NCI-H1694 (cell line): Measurements from ENCODE around the gene OMP.
"Not testable (repeated sequence)": the region's sequence is repeated elsewhere in the genome, so short reads cannot be mapped to it uniquely, and the experiment has no call there.

Experiments used
- DNase-seq: peaks from one replicate; lab custom pipeline; 2025; lab: John Stamatoyannopoulos, UW

OMP gene, protein sequence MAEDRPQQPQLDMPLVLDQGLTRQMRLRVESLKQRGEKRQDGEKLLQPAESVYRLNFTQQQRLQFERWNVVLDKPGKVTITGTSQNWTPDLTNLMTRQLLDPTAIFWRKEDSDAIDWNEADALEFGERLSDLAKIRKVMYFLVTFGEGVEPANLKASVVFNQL

GRCh38 chr11:77102246-77103210 lies at the start of gene OMP:
Gene OMP (plus strand): TSS chr11:77102840. CDS start chr11:77102840, 0 bp downstream.
- no peak for DNase-seq

GRCh38 chr11:77053217-77054015 lies 49.2 kb upstream of the OMP start:
- no peak for DNase-seq

DNA sequence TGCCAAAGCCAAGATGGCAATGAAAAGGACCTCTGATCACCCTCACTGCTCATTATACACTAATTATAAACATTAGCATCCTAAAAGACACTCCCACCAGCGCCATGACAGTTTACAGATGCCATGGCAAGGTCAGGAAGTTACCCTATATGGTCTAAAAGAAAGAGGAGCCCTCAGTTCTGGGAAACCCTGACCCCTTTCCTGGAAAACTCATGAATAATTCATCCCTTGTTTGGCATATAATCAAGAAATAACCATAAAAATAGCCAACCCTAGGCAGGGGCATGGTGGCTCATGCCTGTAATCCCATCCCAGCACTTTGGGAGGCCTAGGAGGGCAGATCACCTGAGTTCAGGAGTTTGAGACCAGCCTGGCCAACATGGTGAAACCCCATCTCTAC lies 48.6 kb upstream of the OMP start:
- no peak for DNase-seq

DNA sequence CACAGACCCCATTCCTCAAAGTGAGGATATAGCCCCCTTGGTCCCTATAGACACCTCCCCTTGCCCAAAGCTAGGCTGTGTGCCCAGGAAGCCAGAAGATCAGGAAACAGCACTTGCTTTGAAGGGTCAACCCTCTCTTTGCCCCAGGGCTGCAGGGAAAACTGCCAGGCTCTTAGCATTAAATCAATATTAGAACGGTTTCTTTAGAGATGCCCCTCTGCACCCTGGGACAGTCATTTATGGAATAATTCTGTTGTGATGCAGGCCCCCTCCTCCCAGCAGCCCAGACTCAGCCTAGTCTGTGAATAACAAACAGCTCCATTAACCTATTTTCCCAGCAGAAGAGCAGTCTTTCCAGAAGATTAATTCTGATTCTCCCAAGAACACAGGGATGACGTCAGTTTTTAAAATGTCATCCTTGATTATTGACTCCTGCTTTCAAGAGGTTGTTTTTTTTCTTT lies 47.5 kb upstream of the OMP start:
- DNase-seq = no peak

GRCh38 chr11:77055913-77056312 lies 46.7 kb upstream of the OMP start:
- no peak for DNase-seq

GRCh38 chr11:77056814-77057402 lies 45.7 kb upstream of the OMP start:
- DNase-seq = no peak

DNA sequence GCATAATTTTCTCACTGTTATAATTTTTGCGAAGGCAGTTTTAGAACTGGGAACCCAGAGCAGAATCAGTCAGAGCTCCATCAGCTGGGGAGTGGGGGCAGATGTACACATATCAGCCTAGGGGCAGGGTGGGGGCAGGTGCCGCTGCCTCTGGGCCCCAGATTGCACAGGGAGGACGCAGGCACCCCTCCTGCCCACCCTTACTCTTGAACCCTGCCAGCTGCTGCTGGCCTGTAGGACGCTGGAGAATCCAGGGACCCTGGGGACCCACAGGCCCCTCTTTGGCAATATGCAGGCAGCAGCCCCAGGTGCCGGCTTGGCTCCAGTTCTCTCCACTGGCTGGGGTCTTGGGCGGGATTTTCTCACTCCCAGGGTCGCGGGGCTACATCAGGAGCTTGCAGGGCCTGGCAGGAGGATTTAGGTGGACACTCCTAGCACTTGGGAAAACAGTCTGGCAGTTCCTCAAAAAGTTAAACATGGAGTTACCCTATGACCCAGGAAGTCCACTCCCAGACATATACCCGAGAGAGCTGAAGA lies 44.6 kb upstream of the OMP start:
- DNase-seq = no peak

GRCh38 chr11:77058900-77059299 lies 43.7 kb upstream of the OMP start:
- no peak for DNase-seq

DNA sequence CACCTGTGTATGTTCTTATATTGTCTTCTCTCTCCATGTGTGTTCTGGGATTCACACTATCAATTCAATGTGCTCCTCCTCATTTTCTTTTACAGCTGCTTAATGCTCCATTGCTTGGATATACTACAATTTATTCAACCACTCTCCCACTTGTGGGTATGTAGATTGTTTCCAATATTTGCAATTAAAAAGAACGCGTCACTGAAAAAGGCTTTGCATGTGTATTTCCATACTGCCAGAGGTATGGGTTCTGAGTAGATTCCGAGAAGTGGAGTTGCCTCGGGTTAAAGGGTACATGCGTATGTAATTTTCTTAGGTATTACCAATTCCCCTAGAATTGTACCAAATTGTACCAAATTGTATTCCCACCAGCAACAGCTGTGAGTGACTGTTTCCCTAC lies 42.8 kb upstream of the OMP start:
- DNase-seq = no peak

GRCh38 chr11:77060234-77060633 lies 42.4 kb upstream of the OMP start:
- DNase-seq = no peak

- not testable (repeated sequence) for DNase-seq
Measured at GRCh38 chr11:77061258-77061657, 41.4 kb upstream of the OMP start.

DNA sequence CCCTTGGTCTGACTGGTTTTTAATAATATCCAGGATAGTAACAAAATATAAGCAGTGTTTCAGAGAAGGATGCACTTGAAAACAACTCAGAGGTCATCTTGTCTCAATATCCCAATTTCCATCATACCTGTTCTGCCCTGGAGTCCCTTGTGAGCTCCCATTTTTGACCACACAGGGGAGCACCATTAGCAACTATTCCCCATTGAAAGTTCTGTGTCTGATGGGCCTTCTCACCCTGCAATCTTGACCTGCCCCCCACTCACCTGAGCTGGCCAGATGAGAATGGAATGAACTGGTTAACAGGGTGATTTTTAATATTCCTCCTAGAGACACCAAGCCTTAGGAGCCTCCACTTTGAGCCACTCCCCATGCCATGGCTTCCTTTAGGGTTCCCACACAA lies 39.7 kb upstream of the OMP start:
- no peak for DNase-seq

GRCh38 chr11:77063407-77063806 lies 39.2 kb upstream of the OMP start:
- DNase-seq = no peak

- DNase-seq = no peak
Measured at GRCh38 chr11:77063861-77064260, 38.8 kb upstream of the OMP start.

DNA sequence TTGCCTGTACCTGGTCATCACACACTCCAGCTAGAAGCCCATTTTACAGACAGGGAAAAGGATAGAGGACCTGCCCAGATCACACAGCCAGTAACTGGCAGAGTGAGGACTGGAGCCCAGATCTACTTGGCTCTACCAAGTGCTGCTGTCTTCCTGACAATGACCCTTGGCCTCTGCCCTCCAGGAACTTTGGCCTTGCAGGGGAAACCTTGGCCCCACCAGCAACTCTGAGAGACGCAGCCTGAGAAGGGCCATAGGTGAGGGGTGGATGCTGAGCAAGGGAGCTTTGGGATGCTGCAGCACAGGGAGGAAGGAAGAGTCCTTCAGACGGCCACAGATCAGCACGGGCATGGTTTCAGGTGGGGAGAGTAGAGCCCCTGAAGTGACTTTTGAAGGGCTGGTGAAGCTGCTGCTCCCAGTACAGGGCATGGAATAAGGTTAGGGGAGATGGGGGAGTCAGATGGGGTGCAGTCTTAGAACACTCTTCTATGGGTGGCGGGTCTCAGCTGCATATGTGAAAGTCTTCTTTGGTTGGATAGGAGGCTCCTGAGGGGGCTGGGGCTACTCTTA lies 37.9 kb upstream of the OMP start:
- DNase-seq = no peak

DNA sequence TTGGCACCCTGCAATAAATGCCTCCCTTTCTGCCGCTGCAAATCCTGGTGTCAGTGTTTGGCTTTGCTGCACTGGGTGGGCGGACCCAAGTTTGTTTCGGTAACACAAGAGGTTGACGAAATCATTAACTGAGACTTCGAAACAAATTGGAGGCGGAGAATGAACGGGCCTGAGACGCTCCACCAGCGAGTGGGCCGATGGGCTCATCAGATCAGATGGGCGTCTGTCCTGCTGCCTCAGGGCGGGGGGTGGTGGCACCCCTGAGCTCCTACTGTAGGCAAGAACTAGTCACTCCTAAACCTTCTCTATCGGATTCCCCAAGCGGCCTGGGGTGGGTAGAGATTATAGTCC lies 36.8 kb upstream of the OMP start:
- no peak for DNase-seq

GRCh38 chr11:77066229-77067042 lies 36.2 kb upstream of the OMP start, which contains the start of gene CAPN5:
Gene CAPN5 (plus strand): TSS chr11:77066971. CDS start chr11:77084887, 17,916 bp downstream.
- peak; percentile 72 for DNase-seq

DNA sequence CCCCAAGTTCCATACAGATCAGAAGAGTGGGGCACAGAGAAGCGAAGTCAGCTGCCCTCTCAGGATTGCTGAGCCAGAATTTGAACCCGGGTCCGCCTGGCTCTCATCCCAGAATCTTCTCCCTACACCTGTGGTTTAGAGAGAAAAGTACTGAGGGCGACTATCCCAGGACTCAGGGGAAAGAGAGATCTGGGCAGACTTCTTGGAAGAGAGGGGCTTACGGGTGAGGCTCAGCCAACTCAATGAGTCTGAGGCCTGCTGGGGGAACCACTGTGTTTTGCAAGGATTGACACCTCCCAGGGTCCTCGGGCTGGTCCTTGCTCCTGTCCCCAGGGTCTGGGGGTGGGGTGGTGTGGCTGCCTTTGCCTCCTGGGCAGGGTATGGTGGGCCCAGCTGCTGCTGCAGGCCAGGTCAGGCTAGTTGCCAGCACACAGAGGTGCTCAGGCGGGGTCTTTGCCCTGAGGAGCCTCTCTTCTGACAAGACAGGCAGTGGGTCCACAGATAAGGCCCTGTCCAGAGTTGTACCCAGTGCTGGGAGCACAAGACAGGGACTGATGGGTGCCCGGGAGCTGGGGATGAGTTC lies 34.7 kb upstream of the OMP start:
- DNase-seq = no peak

GRCh38 chr11:77068457-77069335 lies 33.9 kb upstream of the OMP start:
- DNase-seq = no peak
